GM12878 (cell line): ENCODE data around the gene CREB3. TPM values are rescaled to one million over a fixed set of nuclear protein-coding genes. Genes with fewer than 3 reads are reported as not detected.
A peak's percentile ranks its signal among the peaks of the same experiment; 100 is the strongest.

Experiments used
- ASH2L ChIP-seq: fragments of 300-600, 200-600 bp; sonication (generic); IDR thresholded peaks from 2 replicates; pipeline ENCODE4 v1.6.1; 2017; ENCODE audit warnings: low read depth, mild to moderate bottlenecking, borderline replicate concordance
- BACH1 ChIP-seq: fragments of 450-650 bp; IDR thresholded peaks from 2 replicates; pipeline ENCODE4 v1.6.1; 2017; ENCODE audit warnings: mild to moderate bottlenecking, borderline replicate concordance
- CEBPZ ChIP-seq: fragments of 150-350 bp; IDR thresholded peaks from 2 replicates; pipeline ENCODE4 v1.6.1; 2016; ENCODE audit warnings: low read depth, low read length
- CREB1 ChIP-seq: IDR thresholded peaks from 2 replicates; pipeline ENCODE4 v1.6.1; 2012; ENCODE audit warnings: low read depth, mild to moderate bottlenecking, inconsistent platforms
- E2F4 ChIP-seq: IDR thresholded peaks from 2 replicates; pipeline ENCODE4 v1.6.1; 2012; ENCODE audit warnings: low read depth, low read length, improper control_type of control experiment
- EZH2 ChIP-seq: IDR thresholded peaks from 2 replicates; pipeline ENCODE4 v1.6.1; 2012; ENCODE audit warnings: low read depth, mild to moderate bottlenecking, control low read depth, inconsistent platforms, low read length, borderline replicate concordance; ENCODE audit not compliant: control insufficient read depth
- GABPA ChIP-seq: IDR thresholded peaks from 2 replicates; pipeline ENCODE4 v1.6.1; 2014; ENCODE audit warnings: antibody characterized with exemption, low read depth, mild to moderate bottlenecking, inconsistent platforms
- HCFC1 ChIP-seq: fragments of 150-350 bp; IDR thresholded peaks from 2 replicates; pipeline ENCODE4 v1.6.1; 2014; ENCODE audit warnings: low read length
- IRF3 ChIP-seq: fragments of 450-650 bp; IDR thresholded peaks from 2 replicates; pipeline ENCODE4 v1.6.1; 2014; ENCODE audit warnings: mild to moderate bottlenecking
- LARP7 ChIP-seq: fragments of 450-650 bp; IDR thresholded peaks from 2 replicates; pipeline ENCODE4 v1.6.1; 2017; ENCODE audit warnings: mild to moderate bottlenecking
- MLLT1 ChIP-seq: fragments of 450-650 bp; IDR thresholded peaks from 2 replicates; pipeline ENCODE4 v1.6.1; 2016; ENCODE audit warnings: mild to moderate bottlenecking
- MYB ChIP-seq: fragments of 150-350 bp; IDR thresholded peaks from 2 replicates; pipeline ENCODE4 v1.6.1; 2014; ENCODE audit warnings: mild to moderate bottlenecking, low read depth, low read length, borderline replicate concordance
- NFXL1 ChIP-seq: fragments of 450-650 bp; IDR thresholded peaks from 2 replicates; pipeline ENCODE4 v1.6.1; 2017; ENCODE audit warnings: antibody characterized with exemption, mild to moderate bottlenecking, borderline replicate concordance
- NFYA ChIP-seq: IDR thresholded peaks from 2 replicates; pipeline ENCODE4 v1.6.1; 2011; ENCODE audit warnings: low read depth, mild to moderate bottlenecking, low read length, improper control_type of control experiment, borderline replicate concordance
- NFYB ChIP-seq: IDR thresholded peaks from 2 replicates; pipeline ENCODE4 v1.6.1; 2011; ENCODE audit warnings: low read depth, mild to moderate bottlenecking, low read length, improper control_type of control experiment, moderate library complexity; ENCODE audit not compliant: insufficient read depth
- NR2C2 ChIP-seq: IDR thresholded peaks from 2 replicates; pipeline ENCODE4 v1.6.1; 2011; ENCODE audit warnings: borderline replicate concordance, low read depth; ENCODE audit not compliant: control insufficient read depth, insufficient read length
- NRF1 ChIP-seq: conservative IDR thresholded peaks from 2 replicates; pipeline ENCODE4 v1.6.1; 2011; ENCODE audit warnings: mild to moderate bottlenecking, low read depth, low read length, improper control_type of control experiment
- POU2F2 ChIP-seq: IDR thresholded peaks from 3 replicates; pipeline ENCODE4 v1.6.1; 2011; ENCODE audit warnings: low read depth, mild to moderate bottlenecking, low read length, borderline replicate concordance
- RELA ChIP-seq: fragments of 450-650 bp; IDR thresholded peaks from 2 replicates; pipeline ENCODE4 v1.8.0; 2014; ENCODE audit warnings: borderline replicate concordance; ENCODE audit not compliant: partially characterized antibody
- SMC3 ChIP-seq: IDR thresholded peaks from 2 replicates; pipeline ENCODE4 v1.6.1; 2011; ENCODE audit warnings: low read length, improper control_type of control experiment, borderline replicate concordance
- STAT1 ChIP-seq: fragments of 450-650 bp; conservative IDR thresholded peaks from 2 replicates; pipeline ENCODE4 v1.6.1; 2014; ENCODE audit warnings: antibody characterized with exemption, mild to moderate bottlenecking
- WRNIP1 ChIP-seq: IDR thresholded peaks from 2 replicates; pipeline ENCODE4 v1.6.1; 2011; ENCODE audit warnings: low read depth, low read length, improper control_type of control experiment, borderline replicate concordance
- ZBED1 ChIP-seq: IDR thresholded peaks from 2 replicates; pipeline ENCODE4 v1.6.1; 2016; ENCODE audit warnings: borderline replicate concordance
- ZSCAN29 ChIP-seq: fragments of 450-650 bp; IDR thresholded peaks from 2 replicates; pipeline ENCODE4 v1.6.1; 2017; ENCODE audit warnings: mild to moderate bottlenecking, moderate library complexity
- polyA plus RNA-seq, 11 experiments: library from polyadenylated mRNA; depleted of rRNA in 4 of 11; unstranded in 6 of 11; stranded (reverse) in 5 of 11; fragments of >200 nt; fragmentation: Nextera tagmentation in 4 of 11; fragmentation: Illumina TruSeq in 1 of 11; extraction: Ambion mirVana in 4 of 11; extraction: Trizol in 1 of 11; gene quantifications; 1 replicate in 1 of 11; 2 replicates in 10 of 11; pipeline versions ENCODE4 v1.2.1 to v1.2.3, GENCODE V29; 2011 to 2016; ENCODE audit warnings: inconsistent platforms in 2 of 11, missing spikeins in 2 of 11, low read depth in 1 of 11
- total RNA-seq, 4 experiments: library from RNA; depleted of rRNA in 3 of 4; stranded (reverse); fragments of >200 nt in 3 of 4; fragmentation: Illumina TruSeq in 1 of 4; extraction: Trizol in 1 of 4; gene quantifications; 2 replicates each; pipeline versions ENCODE4 v1.2.1 to v1.2.3, GENCODE V29; 2013 to 2021

CREB3 gene
- total and polyA plus RNA-seq, 10 of the 15 experiments (the other 5 are each of a cell fraction or from before 2014, with no cell fraction given) = 9.8 to 38.9 (median 19.8) TPM

GRCh38 chr9:35748858-35749514 lies 16.5 kb downstream of the CREB3 start, which contains the start of the genes GBA2 and RGP1 (continued):
- TF ChIP-seq NFXL1 (0 out of 2 replicates have a peak, but pooled peaks have one; percentile 38), CREB1 (peak; percentile 44), ZBED1 (no peak), NR2C2 (no peak), E2F4 (no peak), IRF3 (no peak), SMC3 (no peak), NFYA (no peak), NFYB (no peak), RELA (peak; percentile 25), MLLT1 (no peak), GABPA (peak; percentile 89), POU2F2 (no peak), WRNIP1 (no peak), EZH2 (no peak), HCFC1 (peak; percentile 25), ASH2L (peak; percentile 93; the same call in 1 of the 2 replicates), CEBPZ (no peak), NRF1 (no peak), BACH1 (peak; percentile 78; the same call in 1 of the 2 replicates), MYB (no peak), STAT1 (no peak), ZSCAN29 (0 out of 2 replicates have a peak, but pooled peaks have one; percentile 49), LARP7 (peak; percentile 91)
